H9 (cell line): Measurements from ENCODE around the gene ZC3H6. TPM values are rescaled to one million over a fixed set of nuclear protein-coding genes. Genes with fewer than 3 reads are reported as not detected.
"Not testable (repeated sequence)": the region's sequence is repeated elsewhere in the genome, so short reads cannot be mapped to it uniquely, and the experiment has no call there.

Experiments
- DNase-seq: peaks from one replicate; pipeline ENCODE4 v3.0.0-alpha.2; 2017
- H2AFZ ChIP-seq: one replicate; pipeline ENCODE4 v1.6.1; 2013; ENCODE audit warnings: mild to moderate bottlenecking, low read length, control low read depth, moderate library complexity
- H2AK5ac ChIP-seq: 2 replicates; pipeline ENCODE4 v1.6.1; 2013; ENCODE audit warnings: low read length, control low read depth, mixed read lengths; ENCODE audit not compliant: insufficient read length
- H2BK120ac ChIP-seq: one replicate; pipeline ENCODE4 v1.6.1; 2013; ENCODE audit warnings: low read depth, mild to moderate bottlenecking, low read length, control low read depth, inconsistent platforms; ENCODE audit not compliant: poor library complexity, severe bottlenecking
- H2BK12ac ChIP-seq: 2 replicates; pipeline ENCODE4 v1.6.1; 2013; ENCODE audit warnings: low read length, control low read depth, mixed read lengths, low read depth; ENCODE audit not compliant: insufficient read length
- H2BK15ac ChIP-seq: 2 replicates; pipeline ENCODE4 v1.6.1; 2013; ENCODE audit warnings: low read depth, low read length, control low read depth
- H2BK20ac ChIP-seq: one replicate; pipeline ENCODE4 v1.6.1; 2013; ENCODE audit warnings: low read depth, mild to moderate bottlenecking, low read length, control low read depth, inconsistent platforms; ENCODE audit not compliant: poor library complexity, severe bottlenecking
- H2BK5ac ChIP-seq: 2 replicates; pipeline ENCODE4 v1.6.1; 2013; ENCODE audit warnings: low read length, control low read depth, mixed read lengths; ENCODE audit not compliant: insufficient read length
- H3K14ac ChIP-seq: 2 replicates; pipeline ENCODE4 v1.6.1; 2013; ENCODE audit warnings: low read length, control low read depth; ENCODE audit not compliant: insufficient read depth
- H3K18ac ChIP-seq: 2 replicates; pipeline ENCODE4 v1.6.1; 2013; ENCODE audit warnings: low read depth, mild to moderate bottlenecking, mixed read lengths, low read length, control low read depth; ENCODE audit not compliant: insufficient read length
- H3K23ac ChIP-seq: 2 replicates; pipeline ENCODE4 v1.6.1; 2013; ENCODE audit warnings: low read length, control low read depth, mixed read lengths, low read depth; ENCODE audit not compliant: insufficient read length
- H3K23me2 ChIP-seq: 2 replicates; pipeline ENCODE4 v1.6.1; 2013; ENCODE audit warnings: low read depth, mild to moderate bottlenecking, mixed read lengths, low read length, control low read depth; ENCODE audit not compliant: insufficient read length, poor library complexity, severe bottlenecking
- H3K27ac ChIP-seq: 2 replicates; pipeline ENCODE4 v1.5.1; 2013; ENCODE audit warnings: low read length, control low read depth, mixed read lengths, low read depth; ENCODE audit not compliant: insufficient read length
- H3K27me3 ChIP-seq: 2 replicates; pipeline ENCODE4 v1.6.1; 2013; ENCODE audit warnings: low read length, control low read depth, inconsistent platforms; ENCODE audit not compliant: insufficient read depth
- H3K4ac ChIP-seq: 2 replicates; pipeline ENCODE4 v1.6.1; 2013; ENCODE audit warnings: low read depth, mild to moderate bottlenecking, control low read depth, inconsistent platforms, low read length, moderate library complexity
- H3K4me1 ChIP-seq: 2 replicates; pipeline ENCODE4 v1.6.1; 2013; ENCODE audit warnings: low read length, control low read depth, inconsistent platforms; ENCODE audit not compliant: insufficient read depth
- H3K4me2 ChIP-seq: 2 replicates; pipeline ENCODE4 v1.6.1; 2013; ENCODE audit warnings: low read length, control low read depth, mixed read lengths; ENCODE audit not compliant: insufficient read length, insufficient read depth
- H3K56ac ChIP-seq: 2 replicates; pipeline ENCODE4 v1.6.1; 2013; ENCODE audit warnings: low read depth, mild to moderate bottlenecking, mixed read lengths, low read length, control low read depth; ENCODE audit not compliant: insufficient read length
- H3K79me1 ChIP-seq: 2 replicates; pipeline ENCODE4 v1.6.1; 2013; ENCODE audit warnings: low read depth, mild to moderate bottlenecking, moderate library complexity, low read length, control low read depth, inconsistent platforms; ENCODE audit not compliant: insufficient read depth, poor library complexity, severe bottlenecking
- H3K79me2 ChIP-seq: 2 replicates; pipeline ENCODE4 v1.6.1; 2013; ENCODE audit warnings: low read length, control low read depth, inconsistent platforms; ENCODE audit not compliant: insufficient read depth
- H3K9ac ChIP-seq: 2 replicates; pipeline ENCODE4 v1.6.1; 2013; ENCODE audit warnings: low read length, control low read depth, mixed read lengths; ENCODE audit not compliant: insufficient read length; ENCODE audit errors: extremely low read depth
- H3K9me3 ChIP-seq: one replicate; pipeline ENCODE4 v1.6.1; 2013; ENCODE audit warnings: low read depth, low read length, inconsistent platforms; ENCODE audit not compliant: control insufficient read depth
- H3T11ph ChIP-seq: one replicate; pipeline ENCODE4 v1.6.1; 2013; ENCODE audit warnings: mild to moderate bottlenecking, low read length, control low read depth, inconsistent platforms
- H4K20me1 ChIP-seq: one replicate; pipeline ENCODE4 v1.6.1; 2013; ENCODE audit not compliant: control insufficient read depth, insufficient read length, insufficient read depth
- H4K5ac ChIP-seq: 2 replicates; pipeline ENCODE4 v1.6.1; 2013; ENCODE audit warnings: low read depth, mild to moderate bottlenecking, mixed read lengths, low read length, control low read depth; ENCODE audit not compliant: insufficient read length
- H4K8ac ChIP-seq: replicated peaks from 2 replicates; pipeline ENCODE4 v1.6.1; 2013; ENCODE audit warnings: low read length, control low read depth, mixed read lengths, low read depth; ENCODE audit not compliant: insufficient read length
- H4K91ac ChIP-seq: 2 replicates; pipeline ENCODE4 v1.6.1; 2013; ENCODE audit warnings: low read depth, mild to moderate bottlenecking, moderate library complexity, mixed read lengths, low read length, control low read depth; ENCODE audit not compliant: insufficient read length
- H3K27ac Mint-ChIP-seq, 3 experiments: 2 replicates in 2 of 3; 3 replicates in 1 of 3; pipeline ENCODE4 v1.8.0; 2020 to 2021; ENCODE audit warnings: mixed read lengths in 3 of 3, mild to moderate bottlenecking in 1 of 3, moderate library complexity in 1 of 3
- H3K27me3 Mint-ChIP-seq: 2 replicates; pipeline ENCODE4 v1.8.0; 2021; ENCODE audit warnings: low read depth, mild to moderate bottlenecking, moderate library complexity, mixed read lengths
- H3K36me3 Mint-ChIP-seq, 3 experiments: 2 replicates in 2 of 3; 3 replicates in 1 of 3; pipeline ENCODE4 v1.8.0; 2020 to 2021; ENCODE audit warnings: low read depth in 3 of 3, mixed read lengths in 3 of 3; ENCODE audit not compliant: insufficient read depth in 1 of 3
- H3K4me1 Mint-ChIP-seq, 2 experiments: 2 replicates each; pipeline ENCODE4 v1.8.0; 2020; ENCODE audit warnings: mixed read lengths in 2 of 2
- H3K4me3 Mint-ChIP-seq, 2 experiments: 2 replicates in 1 of 2; 3 replicates in 1 of 2; pipeline ENCODE4 v1.8.0; 2020 to 2021; ENCODE audit warnings: mild to moderate bottlenecking in 2 of 2, mixed read lengths in 2 of 2, moderate library complexity in 1 of 2
- H3K9me3 Mint-ChIP-seq, 2 experiments: 2 replicates in 1 of 2; 3 replicates in 1 of 2; pipeline ENCODE4 v1.8.0; 2020; ENCODE audit warnings: mild to moderate bottlenecking in 2 of 2, mixed read lengths in 2 of 2, moderate library complexity in 1 of 2
- WGBS: extraction: QIAGEN DNeasy Blood & Tissue Kit; methylation state at CpG from one replicate; pipeline ENCODE4 v1.1.7; 2013; ENCODE audit warnings: missing lambda C conversion rate, low lambda C conversion rate, mixed read lengths; ENCODE audit not compliant: insufficient read length; ENCODE audit errors: extremely low coverage; 5-methylcytosine and 5-hydroxymethylcytosine counted together
- total RNA-seq: library from RNA; stranded (reverse); gene quantifications from 2 replicates; pipeline ENCODE4 v1.2.1, GENCODE V29; 2021

The ZC3H6 gene
- total RNA-seq, 1 experiment from 2014 or later = 3.5 TPM

GRCh38 chr2:112352809-112353603 lies 77.6 kb downstream of the ZC3H6 start:
- not testable (repeated sequence) for H3K18ac ChIP-seq, H3K9ac ChIP-seq, H2BK15ac ChIP-seq, H3K4me1 ChIP-seq, H3K79me2 ChIP-seq, H3K27ac ChIP-seq, H3K27ac Mint-ChIP-seq, H4K8ac ChIP-seq, H4K20me1 ChIP-seq, H3K4me1 Mint-ChIP-seq, H4K91ac ChIP-seq, H3K23me2 ChIP-seq, H2AFZ ChIP-seq, H2BK20ac ChIP-seq, H3K4me2 ChIP-seq, H3K36me3 Mint-ChIP-seq, H2BK120ac ChIP-seq, H3K9me3 Mint-ChIP-seq, H2BK5ac ChIP-seq, H3K9me3 ChIP-seq, H4K5ac ChIP-seq, H3K56ac ChIP-seq, H3T11ph ChIP-seq, H3K14ac ChIP-seq, DNase-seq, H2AK5ac ChIP-seq, H3K23ac ChIP-seq, H3K27me3 Mint-ChIP-seq, H3K27me3 ChIP-seq, H3K4me3 Mint-ChIP-seq, H3K79me1 ChIP-seq, H2BK12ac ChIP-seq, H3K4ac ChIP-seq
- WGBS = no CpG with 5 or more reads among the region's 25 CpGs

DNA sequence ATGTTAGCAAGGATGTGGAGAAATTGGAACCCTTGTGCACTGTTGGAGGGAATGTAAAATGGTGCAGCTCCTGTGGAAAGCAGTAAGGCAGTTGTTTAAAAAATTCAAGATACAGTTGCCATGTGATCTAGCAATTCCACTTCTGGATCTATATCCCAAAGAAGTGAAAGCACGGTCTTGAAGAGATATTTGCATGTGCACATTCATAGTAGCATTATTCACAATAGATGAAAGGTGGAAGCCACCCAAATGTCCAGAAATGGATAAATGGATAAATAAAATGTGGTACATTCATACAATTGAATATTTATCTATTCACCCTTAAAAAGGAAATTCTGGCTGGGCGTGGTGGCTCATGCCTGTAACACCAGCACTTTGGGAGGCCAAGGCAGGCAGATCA lies 78.9 kb downstream of the ZC3H6 start:
- DNase-seq, H3K79me2 ChIP-seq, H3K27ac ChIP-seq, H4K20me1 ChIP-seq, H3K18ac ChIP-seq, H3K27me3 Mint-ChIP-seq, H3K9ac ChIP-seq, H3K4ac ChIP-seq, H3K56ac ChIP-seq, H3K4me3 Mint-ChIP-seq, H3K23ac ChIP-seq, H3T11ph ChIP-seq, H4K8ac ChIP-seq, H3K23me2 ChIP-seq, H2BK15ac ChIP-seq, H2AFZ ChIP-seq, H3K27me3 ChIP-seq, H3K4me2 ChIP-seq, H3K4me1 ChIP-seq, H3K14ac ChIP-seq, H4K5ac ChIP-seq, H3K79me1 ChIP-seq, H2BK5ac ChIP-seq, H4K91ac ChIP-seq, H2BK20ac ChIP-seq, H3K4me1 Mint-ChIP-seq, H3K36me3 Mint-ChIP-seq, H3K27ac Mint-ChIP-seq, H2BK120ac ChIP-seq, H3K9me3 ChIP-seq, H2AK5ac ChIP-seq, H2BK12ac ChIP-seq: not testable (repeated sequence)
- WGBS = no CpG with 5 or more reads among the region's 2 CpGs
- H3K9me3 Mint-ChIP-seq = peaks cover 13 to 14% of the 10 kb centered on the region in 2 experiments; a peak in 3 of 5 replicates
